GM20431 (cell line): Measurements from ENCODE around the gene APBA2.
"Not testable (repeated sequence)": the region's sequence is repeated elsewhere in the genome, so short reads cannot be mapped to it uniquely, and the experiment has no call there.

Source experiments
- in situ Hi-C: fragments of 300-500 bp; cut with MseI, MboI; formaldehyde crosslinking; loops from one replicate; pipeline ENCODE4 v1.15.0; 2020; ENCODE audit warnings: low sequenced_read_pairs; ENCODE audit not compliant: unreplicated experiment

The APBA2 gene

DNA sequence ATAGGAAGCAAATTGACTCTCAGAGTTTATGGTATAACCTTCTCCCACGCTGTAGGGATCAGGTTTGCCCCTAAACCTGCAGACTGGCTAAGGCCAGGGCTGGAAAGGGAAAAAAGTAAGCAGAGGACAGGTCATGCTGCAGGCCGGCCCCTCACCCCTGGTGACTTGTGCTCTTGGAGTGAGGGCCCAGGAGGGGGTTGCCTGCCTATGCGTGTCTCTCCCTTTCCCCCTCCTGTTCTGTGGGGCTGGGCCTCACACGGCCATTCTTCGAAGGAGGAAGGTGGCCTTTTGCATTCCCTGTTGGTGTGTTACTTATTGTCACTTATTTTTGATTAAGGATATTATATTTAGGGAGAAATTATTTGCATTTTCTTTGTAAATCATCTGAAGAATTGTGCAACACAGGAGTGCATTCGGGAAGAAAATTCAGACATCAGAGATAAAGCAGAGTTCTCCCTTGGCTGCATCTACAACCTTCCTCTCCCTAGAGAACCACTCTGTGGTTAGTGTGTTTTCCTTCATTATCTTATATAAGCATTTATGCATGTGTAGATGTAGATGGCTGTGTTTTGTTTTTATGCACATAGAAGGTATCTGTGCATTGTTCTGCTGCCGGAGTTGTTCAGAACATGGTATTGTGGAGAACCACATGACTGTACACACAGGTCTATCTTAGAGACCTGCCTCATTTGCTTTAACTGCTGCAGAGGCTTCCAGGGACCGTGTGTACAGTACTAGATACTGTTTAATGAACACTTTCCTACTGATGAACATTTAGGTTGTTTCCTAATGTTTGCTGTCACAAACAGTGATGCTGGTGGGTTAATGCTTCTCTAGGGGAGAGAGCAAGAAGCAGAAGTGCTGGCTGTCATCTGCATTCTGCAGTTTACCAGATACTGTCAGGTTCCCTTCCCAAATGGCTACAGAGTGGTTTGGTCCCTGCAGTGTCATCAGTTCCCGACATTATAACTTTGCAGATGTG, 133.5 kb downstream of the APBA2 start:
- in situ Hi-C loops, result no loop called here

DNA sequence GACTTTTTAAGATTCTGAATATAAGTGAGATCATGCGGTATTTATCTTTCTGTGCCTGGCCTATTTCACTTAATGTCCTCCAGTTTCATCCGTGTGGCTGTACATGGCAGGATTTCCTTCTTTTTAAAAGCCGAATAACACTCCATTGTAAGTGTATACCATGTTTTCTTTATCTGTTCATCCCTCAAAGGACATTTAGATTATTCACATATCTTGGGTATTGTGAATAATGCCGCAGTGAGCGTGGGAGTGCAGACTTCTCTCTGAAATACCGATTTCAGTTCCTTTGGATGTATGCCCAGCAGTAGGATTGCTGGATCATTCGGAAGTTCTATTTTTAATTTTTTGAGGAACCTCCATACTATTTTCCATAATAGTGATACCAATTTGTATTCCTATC, 136.1 kb downstream of the APBA2 start:
- in situ Hi-C loops, result no loop called here

DNA sequence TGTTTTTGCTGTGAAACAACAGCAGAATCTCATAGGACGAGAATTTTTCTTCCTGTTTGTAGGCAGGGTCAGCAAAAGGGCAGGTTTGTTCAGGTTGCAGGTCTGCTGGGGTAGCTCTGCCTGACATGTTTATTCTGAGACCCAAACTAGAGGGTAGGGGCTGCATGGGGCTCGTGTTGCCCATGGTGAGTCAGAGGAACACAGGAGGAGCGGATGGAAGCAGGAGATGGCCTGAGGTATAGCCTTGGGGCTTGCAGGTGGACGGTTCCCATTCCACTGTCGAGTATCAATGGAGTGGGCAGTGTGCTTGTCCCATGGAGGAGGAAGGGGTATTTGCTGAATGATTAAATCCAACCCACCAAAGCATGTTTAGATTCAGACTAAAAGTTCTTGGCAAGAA, 138.9 kb downstream of the APBA2 start:
- in situ Hi-C loops, result no loop called here

DNA sequence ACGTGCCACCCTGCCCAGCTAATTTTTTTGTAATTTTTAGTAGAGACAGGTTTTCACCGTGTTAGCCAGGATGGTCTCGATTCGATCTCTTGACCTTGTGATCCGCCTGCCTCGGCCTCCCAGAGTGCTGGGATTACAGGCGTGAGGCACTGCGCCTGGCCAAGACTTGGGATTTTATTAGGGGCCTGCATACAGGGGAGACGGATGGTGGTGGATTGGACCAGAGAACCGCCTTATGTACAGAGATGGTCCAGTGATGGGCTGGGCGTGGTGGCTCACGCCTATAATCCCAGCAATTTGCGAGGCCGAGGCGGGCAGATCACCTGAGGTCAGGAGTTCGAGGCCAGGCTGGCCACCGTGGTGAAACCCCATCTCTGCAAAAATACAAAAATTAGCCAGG, 139.6 kb downstream of the APBA2 start:
- in situ Hi-C loops, result not testable (repeated sequence)

DNA sequence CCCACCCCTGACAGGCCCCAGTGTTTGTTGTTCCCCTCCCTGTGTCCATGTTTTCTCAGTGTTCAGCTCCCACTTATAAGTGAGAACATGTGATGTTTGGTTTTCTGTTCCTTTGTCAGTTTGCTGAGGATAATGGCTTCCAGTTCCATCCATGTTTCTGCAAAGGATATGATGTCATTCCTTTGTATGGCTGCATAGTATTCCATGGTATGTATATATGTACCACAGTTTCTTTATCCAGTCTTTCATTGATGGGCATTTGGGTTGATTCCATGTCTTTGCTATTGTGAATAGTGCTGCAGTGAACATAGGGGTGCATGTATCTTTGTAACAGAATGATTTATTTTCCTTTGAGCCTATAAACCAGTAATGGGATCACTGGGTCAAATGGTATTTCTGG, 142.4 kb downstream of the APBA2 start:
- in situ Hi-C loops, result not testable (repeated sequence)

DNA sequence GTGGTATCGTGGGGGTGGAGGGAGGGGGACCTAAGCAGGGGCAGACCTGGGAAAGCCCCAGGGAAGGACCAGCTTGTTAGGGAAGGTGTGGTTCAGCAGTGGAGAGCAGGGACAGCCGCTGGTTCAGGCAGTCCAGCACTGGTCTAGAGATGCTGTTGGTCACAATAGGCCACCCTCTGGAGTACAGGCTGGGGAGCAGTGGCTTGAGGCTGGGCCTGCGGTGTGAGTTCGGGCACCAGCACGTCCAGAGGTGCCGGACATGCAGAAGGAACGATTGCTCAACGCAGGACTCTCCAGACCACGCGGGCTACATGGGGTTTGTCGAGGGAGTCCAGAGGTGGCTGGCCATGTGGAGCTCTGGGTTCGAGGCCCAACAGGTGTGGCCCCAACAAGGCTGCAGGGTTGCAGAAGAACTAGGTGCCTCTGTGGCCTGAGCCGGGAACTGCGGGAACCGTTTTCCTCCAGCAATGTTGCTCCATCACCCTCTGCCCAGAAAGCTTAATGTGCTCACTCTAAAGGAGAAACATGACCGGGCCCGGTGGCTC, 143.9 kb downstream of the APBA2 start:
- in situ Hi-C loops, result no loop called here

DNA sequence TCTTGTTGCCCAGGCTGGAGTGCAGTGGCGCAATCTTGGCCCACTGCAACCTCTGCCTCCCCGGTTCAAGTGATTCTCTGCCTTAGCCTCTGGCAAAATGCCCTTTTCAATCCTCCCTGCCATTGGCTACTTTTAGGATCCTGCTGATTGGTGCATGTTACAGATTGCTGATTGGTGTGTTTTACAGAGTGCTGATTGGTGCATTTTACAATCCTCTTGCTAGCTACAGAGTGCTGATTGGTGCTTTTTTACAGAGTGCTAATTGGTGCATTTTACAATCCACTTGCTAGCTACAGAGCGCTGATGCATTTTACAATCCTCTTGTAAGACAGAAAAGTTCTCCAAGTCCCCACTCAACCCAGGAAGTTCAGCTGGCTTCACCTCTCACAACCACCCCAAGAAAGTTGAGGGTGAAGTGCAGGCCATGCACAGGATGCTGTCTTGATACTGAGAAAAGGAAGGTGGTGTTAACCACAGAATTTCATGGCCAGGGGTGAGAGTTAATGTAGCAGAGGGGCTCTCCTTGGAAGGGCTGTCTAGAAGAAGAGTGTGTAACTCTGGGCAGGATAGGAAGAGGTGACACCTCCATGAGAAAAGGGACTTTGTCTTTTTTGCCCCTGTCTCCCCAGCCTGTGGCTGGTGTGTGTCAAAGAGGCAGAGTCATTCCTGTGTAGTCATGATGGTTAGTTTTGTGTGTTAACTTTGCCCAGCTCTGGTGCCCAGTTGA, 145.9 kb downstream of the APBA2 start:
- in situ Hi-C loops, result no loop called here

DNA sequence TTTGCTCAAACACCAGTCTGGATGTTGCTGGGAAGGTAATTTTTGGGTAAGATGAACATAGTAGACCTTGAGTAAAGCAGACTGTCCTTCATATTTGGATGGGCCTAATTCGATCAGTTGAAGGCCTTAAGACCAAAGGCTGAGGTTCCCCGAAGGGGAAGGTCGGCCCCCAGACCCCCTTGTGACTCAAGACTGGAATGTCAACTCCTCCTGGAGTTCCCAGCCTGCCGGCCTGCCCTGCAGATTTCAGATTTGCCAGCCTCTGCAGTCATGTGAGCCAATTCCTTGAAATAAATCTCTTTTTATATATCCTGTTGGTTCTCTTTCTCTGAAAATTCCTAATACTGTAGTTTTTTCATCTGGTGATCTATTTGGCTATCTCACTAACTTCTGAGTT, 146.5 kb downstream of the APBA2 start:
- in situ Hi-C loops, result no loop called here

DNA sequence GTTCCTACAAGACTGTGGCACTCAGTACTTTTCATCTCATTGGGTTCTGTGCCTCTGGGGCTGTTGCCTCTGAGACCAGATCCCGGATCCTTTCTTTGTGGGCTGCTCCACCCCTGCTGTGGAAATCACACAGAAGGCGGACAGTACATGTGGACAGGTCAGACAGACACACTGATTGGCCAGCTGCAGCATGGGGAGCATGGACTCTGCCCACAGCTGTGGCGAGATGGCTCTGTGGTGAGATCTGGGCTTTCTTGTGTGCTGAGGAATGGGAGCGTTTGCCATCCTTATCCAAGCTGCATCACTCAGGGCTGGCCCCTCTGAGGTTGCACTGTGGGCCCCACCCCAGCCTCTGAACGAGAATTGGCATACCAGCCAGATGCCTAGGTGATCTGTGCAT, 147.0 kb downstream of the APBA2 start:
- in situ Hi-C loops, result no loop called here

DNA sequence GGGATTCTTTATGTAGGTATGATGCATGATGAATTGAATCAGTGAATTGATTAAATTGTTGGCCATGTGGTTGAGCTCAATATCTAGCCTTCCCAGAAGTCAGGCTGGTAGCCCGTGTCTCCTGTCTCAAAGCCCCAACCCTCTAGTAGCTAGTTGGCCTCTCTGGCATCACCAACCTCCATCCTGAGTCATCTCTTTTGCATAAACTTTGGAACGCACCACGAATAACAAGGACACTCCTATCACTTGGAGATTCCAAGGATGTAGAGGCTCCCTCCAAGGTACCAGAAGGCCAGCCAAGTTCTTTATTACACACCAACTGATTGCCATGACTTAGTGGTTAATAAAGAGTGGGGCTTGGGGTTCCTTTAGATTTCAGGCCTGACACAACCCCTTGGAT, 148.4 kb downstream of the APBA2 start:
- in situ Hi-C loops, result no loop called here

DNA sequence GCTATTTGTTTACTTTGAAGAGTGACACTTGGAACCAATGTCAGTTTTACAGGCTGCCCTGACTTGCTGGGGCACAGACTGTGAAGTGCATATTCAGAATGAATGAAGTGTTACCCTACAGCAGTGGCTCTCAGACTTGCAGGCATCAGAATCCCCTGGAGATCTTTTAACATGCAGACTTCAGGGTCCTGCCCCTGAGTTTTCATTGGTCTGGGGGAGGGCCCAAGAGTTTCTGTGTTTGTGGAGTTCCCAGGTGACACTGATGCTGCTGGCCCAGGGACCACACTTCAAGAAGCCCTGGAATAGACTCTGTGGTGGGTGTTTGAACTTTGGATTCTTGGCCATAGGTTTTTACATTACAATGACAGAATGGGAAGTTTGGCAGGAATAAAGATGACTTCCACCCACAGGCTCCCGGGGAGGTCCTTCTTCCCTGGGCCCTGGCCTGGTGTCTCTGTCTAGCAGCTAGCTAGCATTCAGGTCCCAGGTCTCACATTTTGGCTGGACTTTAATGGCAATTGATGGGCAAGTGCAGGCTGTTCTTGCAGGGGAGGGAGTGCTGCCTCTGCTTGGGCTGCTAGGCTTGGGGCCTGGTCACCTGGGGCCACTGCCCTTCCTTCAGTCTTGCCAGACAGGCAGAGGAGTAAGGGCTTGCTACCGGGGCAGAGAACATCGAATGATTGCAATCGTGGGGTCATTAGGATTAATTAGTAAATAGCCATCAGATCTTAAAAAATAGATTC, 149.0 kb downstream of the APBA2 start:
- in situ Hi-C loops, result no loop called here

DNA sequence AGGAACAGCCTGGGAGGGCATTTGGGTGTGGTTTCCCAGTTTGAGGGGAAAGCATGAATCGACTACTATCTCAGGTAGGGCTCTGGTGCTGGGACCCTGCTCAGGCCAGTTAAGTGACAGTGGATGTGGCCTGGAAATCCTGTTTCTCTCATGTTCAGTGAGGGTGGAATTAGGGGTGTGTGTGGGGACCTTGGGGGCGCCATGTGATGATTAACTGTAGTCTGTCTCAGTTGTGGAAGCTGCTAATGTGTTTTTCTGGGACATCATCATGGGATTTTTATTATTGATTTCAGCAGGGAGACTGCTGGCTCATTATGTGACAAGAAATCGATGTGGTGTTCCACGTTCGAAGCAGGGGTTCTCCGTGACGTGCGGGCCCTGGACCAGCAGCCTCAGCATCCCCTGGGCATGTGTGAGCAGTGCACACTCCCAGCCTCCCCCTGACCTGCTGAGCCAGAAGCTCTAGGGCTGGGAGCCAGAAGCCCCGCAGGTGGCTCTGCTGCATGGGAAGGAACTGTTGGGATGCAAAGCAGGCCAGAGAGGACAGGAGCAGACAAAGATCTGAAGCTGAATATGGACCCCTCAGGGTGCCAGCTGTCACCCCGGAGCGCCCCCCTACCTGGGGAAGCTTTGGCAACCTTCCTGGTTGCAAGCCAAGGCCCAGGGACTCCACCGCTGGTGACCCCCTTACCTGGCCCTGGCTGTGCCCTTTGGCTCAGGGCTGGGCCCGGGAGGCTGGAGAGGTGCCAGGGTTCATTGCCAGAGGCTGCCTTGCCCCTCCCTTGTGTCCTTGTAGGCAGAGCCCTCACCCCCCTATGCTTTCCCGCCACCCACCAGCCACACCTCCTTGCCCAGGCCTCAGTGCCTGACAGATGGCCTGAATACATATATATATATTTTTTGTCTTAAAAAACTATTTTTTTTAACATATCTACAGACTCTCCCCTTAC, 149.8 kb downstream of the APBA2 start:
- in situ Hi-C loops, result no loop called here

DNA sequence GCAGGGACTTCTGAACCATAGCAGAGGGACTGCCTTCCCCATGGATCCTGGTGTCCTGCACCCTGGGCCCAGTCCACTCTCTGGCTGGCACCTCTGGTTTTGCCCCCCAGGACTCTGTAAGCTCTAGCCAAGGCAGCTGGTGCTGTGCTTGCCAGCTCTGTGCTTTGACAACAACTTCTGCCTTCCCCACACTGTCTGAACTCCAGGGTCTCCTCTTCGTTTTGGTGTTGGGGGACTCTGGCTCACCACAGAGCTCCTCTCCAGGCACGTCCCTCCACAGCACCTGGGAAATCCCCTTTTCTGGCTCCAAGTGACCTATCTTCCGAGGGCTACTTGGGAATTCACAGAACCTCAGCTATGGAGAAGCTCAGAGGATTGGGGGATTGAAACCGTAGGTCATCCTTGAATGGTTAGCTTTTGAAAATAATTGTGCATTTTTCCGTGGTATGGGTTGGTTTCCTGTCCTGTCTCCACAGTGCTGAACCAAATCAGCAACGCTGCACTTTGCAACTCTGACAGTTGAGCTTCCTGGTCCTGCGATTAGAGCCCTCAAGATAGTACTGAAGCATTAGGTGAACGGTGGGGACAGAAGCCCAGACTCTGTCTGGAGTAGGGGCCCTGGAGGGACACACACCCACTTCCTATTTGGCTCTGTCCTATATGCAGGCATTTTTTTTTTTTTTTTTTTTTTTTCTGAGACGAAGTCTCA, 152.4 kb downstream of the APBA2 start:
- in situ Hi-C loops, result no loop called here

DNA sequence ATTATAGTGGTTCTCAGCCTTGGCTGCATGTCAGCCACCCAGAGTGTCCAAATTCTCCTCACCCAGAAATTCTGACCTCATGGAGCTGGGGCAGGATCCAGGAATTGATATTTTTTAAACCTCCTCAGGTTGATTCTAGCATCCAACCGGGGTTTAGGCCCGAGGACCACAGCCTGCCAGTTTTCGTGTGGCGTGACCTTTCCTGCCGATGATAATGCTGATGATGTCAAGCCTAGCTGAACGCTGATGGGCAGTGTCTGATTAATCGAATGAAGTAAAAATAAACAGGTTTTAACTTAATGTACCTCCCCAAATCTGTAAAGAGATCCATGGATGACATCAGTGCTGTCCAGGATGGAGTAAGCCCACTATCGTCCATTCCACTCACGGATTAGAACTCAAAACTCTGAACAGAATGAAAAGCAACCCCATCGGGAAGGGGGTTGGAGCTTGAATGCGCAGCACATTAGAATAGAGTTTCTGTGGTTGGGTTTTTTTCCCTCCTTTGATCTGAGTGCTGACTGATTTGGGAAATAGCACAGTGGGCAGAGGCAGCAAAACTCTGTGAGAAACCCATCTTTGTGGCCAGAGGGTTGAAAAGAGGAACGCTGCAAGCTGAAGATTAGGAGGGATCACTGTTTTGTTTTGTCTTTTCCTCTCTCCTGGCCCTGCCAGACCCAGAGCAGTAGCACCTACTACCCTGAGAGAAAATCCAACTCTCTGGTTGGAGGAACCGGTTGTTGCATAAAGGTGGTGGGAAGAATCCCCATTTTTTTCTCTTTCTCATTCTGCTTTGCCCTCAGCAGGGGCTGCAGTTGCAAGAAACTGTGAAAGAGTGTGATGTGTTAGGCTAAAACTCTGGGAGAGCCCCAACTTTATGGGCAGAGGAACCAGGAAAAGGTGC, 153.9 kb downstream of the APBA2 start:
- in situ Hi-C loops, result no loop called here

DNA sequence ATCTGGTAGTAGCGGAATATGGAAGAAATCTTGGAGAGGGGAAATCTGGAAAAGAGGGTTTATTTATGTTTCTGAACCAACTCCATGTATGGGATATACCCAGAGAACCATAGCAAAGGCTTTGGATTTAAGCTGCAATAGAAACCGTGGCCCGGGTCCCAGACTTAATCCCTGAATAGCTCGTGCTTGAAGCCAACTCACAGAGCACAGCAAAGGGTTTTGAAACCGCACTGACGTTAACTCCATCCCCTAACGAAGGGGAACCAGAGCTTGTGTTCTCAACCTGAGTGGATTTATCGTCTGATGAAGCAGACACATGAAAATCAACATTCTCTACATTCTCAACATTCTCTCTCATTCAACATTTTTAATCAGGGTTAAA, 154.6 kb downstream of the APBA2 start:
- in situ Hi-C loops, result no loop called here

DNA sequence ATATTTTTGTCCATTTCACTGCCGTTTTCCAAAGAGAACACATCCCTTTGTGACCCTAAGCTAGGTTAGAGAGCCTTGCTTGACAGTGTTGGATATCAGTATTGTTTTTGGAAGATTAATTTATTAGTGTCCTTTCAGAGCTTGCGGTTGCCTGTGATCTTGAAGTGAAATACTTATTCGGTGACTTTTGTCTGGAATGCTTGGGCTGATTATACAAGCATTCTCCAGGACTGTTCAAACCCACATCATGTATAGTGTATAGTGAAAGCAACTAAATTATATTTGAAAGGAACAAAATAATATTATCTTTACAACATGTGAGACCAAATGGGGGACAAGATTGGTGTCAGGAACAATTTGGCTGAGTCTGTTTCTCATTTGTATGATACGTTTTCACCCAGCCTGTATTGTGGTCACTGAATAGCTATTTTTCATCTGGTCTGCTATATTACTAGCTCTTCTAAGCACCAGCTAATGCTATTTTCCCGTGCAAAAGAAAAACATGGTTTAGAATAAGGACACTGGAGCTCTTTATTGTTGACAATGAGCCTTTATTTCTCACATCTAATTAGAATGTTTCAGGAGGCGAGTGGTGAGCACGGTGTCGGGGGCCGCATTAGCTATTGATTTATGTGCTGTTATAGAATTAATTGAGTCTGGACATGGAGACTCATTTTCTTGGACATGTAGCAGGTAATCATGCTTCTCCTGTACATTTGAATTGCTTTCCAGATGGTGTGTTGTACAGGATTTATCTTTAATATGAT, 158.1 kb downstream of the APBA2 start:
- in situ Hi-C loops, result no loop called here

DNA sequence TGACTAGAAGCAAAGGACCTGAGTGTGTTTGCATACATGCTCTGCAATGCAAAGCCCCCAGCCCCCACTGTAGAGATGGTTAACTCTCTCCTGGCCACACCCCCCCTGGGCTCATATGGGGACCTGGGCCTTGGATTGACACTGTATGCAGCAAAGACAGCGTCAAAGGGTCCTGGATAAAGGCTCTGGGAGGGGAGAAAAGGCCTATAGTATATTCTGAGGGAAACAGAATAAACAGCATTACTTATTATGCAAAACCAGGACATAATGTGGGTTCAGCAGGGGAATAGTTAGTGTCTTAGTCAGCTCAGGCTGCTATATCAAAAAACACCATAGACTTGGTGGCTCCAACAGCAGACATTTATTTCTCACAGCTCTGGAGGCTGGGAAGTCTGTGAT, 158.7 kb downstream of the APBA2 start:
- in situ Hi-C loops, result no loop called here
